IPS-18c (cell line): ENCODE results near the gene FAM185A.

ENCODE experiments used
- H3K4me3 ChIP-seq: 2 replicates; pipeline ENCODE4 v1.7.0; 2013; ENCODE audit warnings: low read depth, mild to moderate bottlenecking, low read length, moderate library complexity; ENCODE audit not compliant: insufficient read depth
- H3K9me3 ChIP-seq: one replicate; pipeline ENCODE4 v1.6.1; 2013; ENCODE audit warnings: mild to moderate bottlenecking, low read length, moderate library complexity; ENCODE audit not compliant: control insufficient read depth, insufficient read depth

The FAM185A gene

GRCh38 chr7:102842284-102842683, 93.5 kb downstream of the FAM185A start:
- no peak overlapping the region for H3K4me3 ChIP-seq
- no peaks in the 10 kb centered on the region for H3K9me3 ChIP-seq

- no peak overlapping the region for H3K4me3 ChIP-seq
- no peaks in the 10 kb centered on the region for H3K9me3 ChIP-seq
These were observed 95.1 kb downstream of the FAM185A start for GRCh38 chr7:102843850-102844249.

GRCh38 chr7:102845346-102845745, 96.5 kb downstream of the FAM185A start:
- Histone ChIP-seq H3K9me3 (no peaks in the 10 kb centered on the region), H3K4me3 (no peak overlapping the region)

- Histone ChIP-seq H3K9me3 (no peaks in the 10 kb centered on the region), H3K4me3 (no peak overlapping the region)
These were observed 100.3 kb downstream of the FAM185A start for GRCh38 chr7:102849079-102849478.

- Histone ChIP-seq H3K4me3 (no peak overlapping the region), H3K9me3 (no peaks in the 10 kb centered on the region)
These were observed 100.7 kb downstream of the FAM185A start for GRCh38 chr7:102849538-102849937.

- no peak overlapping the region for H3K4me3 ChIP-seq
- no peaks in the 10 kb centered on the region for H3K9me3 ChIP-seq
These were observed 107.2 kb downstream of the FAM185A start for GRCh38 chr7:102856036-102856435.
